ENCODE data around the gene IRF6.
"Not testable (repeated sequence)": the region's sequence is repeated elsewhere in the genome, so short reads cannot be mapped to it uniquely, and the experiment has no call there.

Gene IRF6

GRCh38 chr1:209823143-209824041, 17.4 kb upstream of the IRF6 start:
- no peak for DNase-seq (ENCODE audit: low read depth)

- no peak for DNase-seq (ENCODE audit: low read depth)
Measured at GRCh38 chr1:209822706-209823105, 16.8 kb upstream of the IRF6 start.

DNA sequence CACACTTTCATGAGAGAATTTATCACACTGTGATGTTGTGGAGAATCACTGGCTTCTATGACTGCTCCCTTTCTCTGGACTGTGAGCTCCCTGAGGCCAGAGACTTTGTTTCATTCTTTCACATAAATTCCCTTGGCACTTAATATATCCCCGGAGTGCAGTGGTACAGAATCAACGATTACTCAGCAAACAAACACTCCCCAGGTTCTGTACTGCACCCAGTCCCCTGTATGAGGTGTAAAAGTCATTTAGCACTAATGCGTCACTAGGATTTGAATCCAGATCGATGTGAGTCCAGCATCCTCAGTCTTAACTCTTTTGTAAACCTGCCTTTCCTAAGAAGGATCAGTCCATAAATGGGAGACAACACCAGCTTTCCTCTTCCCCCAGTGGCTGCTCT, 15.0 kb upstream of the IRF6 start:
- DNase-seq (ENCODE audit: low read depth): no peak

DNA sequence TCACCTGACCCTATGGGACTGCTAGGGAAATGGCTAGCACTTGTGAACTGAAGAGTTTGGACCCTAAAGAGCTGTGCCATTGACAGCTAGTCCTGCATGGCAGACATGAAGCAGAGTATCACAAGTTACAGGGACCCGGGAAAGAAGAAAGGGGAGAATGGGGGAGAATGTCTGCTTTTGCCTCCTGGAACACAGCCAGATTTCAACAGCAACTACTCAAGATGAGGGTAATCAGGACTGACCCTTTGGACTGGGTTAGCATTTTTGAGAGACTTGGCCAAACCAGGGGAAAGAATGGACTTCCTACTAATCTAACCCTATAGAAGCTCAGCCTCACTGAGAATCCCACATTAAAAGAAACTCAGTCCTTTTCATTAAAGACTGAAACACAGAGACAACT, 13.1 kb upstream of the IRF6 start:
- DNase-seq (ENCODE audit: low read depth): no peak

- DNase-seq (ENCODE audit: low read depth): no peak
Measured at GRCh38 chr1:209817691-209818090, 11.7 kb upstream of the IRF6 start.

DNA sequence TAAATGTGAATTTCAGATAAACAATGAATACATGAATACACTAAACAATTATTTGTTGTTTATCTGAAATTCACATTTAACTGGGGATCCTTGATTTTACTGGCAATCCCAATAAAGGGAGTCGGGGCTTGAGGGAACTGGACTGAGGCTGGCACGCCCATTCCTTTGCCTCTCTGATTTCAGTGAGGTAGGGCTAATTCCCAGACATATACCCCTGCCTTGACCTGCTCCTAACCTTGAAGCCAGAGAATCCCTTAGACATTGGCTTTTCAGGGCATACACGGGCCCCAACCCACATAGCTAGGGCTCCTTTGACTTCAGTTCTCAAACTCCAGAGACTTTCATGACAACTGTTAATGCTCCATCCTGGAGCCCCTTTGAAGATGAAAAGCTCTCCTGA, 11.0 kb upstream of the IRF6 start:
- no peak for DNase-seq (ENCODE audit: low read depth)

DNA sequence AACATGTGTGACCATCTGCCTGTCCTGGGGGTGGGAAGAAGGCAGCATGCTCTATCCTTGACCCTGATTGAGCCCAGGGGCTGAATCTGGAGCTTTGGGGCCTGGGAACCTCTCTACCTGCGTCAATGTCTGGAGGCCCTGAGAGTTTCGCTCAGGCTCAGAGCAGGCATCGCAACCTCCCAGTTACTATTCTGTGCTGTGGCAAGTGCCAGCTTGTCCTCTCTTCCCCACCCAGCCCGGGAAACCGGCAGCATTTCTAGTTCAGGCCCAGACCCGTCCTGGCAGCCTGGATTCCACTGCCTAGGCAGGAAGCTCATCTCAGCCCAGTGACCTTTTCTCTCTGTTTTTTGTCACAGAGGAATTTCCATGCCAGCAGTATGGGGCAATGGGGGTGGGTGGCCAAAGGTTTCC, 10.0 kb upstream of the IRF6 start:
- DNase-seq (ENCODE audit: low read depth): no peak

DNA sequence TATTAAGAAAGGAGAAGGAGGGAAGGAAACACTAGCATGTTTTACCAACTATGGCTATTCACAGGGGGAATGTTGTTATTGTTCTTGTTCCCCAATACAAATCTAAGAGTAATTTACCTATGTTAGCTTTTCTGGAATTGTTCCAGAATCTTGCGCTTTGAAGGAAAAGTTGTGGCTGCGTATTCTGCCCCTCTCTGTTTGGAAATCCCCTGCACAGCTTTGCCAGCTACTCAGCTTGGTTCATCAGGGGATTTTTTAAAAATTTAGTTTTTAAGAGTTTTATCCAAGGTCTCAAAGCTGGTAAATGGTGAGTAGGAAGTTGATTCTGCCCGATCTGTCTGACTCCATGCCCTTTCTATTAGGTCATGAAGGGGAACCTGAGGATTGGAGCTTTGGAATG, 9.5 kb upstream of the IRF6 start:
- no peak for DNase-seq (ENCODE audit: low read depth)

GRCh38 chr1:209813902-209814301, 8.0 kb upstream of the IRF6 start:
- no peak for DNase-seq (ENCODE audit: low read depth)

DNA sequence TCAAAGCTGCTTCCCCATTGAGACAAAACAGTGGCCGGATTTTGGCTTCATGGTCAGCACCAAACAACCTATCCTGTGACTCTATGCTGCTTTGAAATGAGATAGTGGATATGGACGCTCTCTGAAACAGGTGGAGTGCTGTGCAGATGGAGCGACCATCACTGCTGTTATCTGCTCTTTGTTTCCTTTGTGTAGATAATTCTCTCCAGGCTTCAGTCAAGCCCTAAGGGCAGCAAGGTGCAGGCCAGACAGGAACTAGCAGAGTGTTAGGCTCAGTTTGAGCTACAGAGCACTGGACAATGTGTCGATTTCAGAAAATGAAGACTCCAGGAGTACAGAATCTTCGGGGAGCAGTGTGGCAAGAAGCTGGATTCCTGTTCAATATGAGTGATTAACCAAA, 4.8 kb upstream of the IRF6 start:
- no peak for DNase-seq (ENCODE audit: low read depth)

GRCh38 chr1:209809611-209810010, 3.7 kb upstream of the IRF6 start:
- DNase-seq (ENCODE audit: low read depth): no peak

DNA sequence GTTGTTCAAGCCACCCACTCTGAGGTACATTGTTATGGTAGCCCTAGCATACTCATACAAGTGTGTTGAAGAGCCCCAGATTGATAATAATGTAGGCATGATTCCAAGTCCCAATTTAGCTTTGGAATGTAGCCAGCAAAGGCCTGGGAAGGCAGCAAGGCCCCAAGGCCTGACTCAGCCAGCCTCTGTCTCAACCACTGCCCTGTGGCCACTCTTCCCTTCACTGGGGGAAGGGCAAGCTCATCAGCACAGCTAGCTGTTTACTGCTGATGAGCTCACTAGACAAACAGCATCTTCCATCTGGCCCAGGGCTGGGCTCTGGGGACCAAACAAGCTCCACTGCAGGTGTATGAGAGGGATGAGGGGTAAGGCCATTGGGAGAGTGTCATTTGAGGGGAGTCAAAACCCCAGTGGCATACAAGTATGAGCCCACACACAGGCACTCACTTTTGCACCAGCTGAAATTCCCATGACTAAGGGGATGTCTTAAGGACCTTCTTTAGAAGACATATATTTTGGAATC, 2.2 kb upstream of the IRF6 start:
- peak; percentile 92 for DNase-seq (ENCODE audit: low read depth)

DNA sequence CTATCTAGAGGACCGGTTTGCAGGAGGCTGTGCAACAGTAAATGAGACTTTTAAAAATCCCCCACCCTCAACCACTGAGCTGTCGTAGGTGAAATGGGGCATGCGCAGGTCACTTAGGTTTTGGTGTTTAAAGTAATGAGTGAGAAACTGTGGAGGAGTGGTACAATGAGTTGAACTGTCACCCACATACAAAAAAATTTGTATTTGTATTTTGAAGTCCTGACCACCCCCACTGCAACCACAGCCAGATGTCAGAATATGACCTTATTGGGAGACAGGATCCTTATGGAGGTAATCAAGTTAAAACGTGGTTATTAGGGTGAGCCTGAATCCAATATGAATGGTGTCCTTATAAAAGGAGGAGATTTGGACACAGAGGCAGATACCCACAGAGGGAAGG, 1.6 kb upstream of the IRF6 start:
- no peak for DNase-seq (ENCODE audit: low read depth)

- DNase-seq (ENCODE audit: low read depth): no peak
Measured at GRCh38 chr1:209805341-209805781, 581 bp downstream of the IRF6 start.

GRCh38 chr1:209803568-209803967, 2.4 kb downstream of the IRF6 start:
- no peak for DNase-seq (ENCODE audit: low read depth)

GRCh38 chr1:209802780-209803152, 3.2 kb downstream of the IRF6 start:
- DNase-seq (ENCODE audit: low read depth): no peak

DNA sequence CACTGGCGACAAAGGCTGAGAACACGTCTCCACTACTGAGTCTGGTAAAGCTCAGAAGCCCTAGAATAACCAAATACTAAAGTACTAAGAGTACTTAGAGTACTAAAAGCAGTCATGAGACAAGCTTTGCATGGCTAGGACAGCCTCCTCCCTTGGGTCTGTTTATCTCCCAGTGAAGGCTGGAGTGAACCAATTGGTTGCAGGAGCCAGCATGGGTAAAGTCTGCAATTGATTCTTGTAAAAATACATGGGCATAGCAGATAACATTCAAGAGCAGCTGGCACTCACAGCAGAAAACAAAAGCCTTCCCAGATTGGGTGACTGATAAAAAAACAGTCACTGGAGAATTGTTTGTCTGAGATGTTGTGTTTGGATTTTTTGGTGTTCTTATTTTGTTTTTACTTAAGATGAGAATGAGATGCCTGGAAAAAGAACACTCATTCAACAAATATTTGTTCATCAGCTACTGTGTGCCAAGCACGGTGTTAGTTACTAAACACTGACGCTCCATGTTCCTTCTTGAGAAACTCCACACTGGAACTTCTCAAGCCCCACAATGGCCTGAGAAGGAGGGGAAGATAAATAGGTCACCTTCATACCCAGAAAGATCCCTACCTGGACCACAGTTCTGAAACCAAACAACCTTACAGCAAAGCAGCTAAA, 3.7 kb downstream of the IRF6 start:
- no peak for DNase-seq (ENCODE audit: low read depth)

DNA sequence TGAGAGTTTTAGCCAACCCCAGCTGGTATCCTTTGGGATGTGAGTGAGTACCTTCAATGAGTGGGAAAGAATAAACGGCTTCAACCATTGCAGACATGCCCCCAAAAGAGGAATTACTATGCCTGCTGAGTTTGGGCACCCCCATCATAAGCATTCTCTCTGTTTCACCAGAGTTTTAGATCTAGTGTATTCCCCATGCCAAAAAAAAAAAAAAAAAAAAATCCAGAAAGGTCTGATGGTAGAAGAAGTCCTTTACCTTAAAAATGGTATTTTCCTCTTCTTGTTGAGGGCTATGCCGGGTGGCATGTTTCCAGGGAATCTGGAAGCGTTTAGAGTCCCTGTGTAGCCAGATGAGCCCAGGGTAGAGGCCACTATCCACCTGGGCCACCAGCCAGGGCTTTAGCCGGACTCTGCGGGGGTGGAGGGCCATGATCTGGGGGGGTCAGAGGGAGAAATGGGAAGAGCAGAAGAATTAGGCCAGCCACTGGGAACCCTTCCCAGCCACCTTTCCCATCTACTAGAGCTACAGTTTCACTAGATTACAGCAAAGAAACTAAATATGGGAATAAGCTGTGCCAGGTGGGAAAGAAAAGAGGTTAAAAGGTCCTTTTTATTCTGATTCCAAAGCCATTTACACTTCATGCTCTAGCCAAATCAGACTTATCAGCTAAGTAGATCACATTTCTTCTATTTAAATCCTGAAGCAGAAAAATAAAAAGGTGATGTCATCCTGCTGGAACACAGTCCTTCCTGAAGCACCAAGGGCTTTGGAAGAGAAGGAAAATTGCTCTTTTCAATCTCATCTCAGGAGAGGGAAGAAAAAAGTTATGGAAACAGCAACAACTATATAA, 4.7 kb downstream of the IRF6 start:
- no peak for DNase-seq (ENCODE audit: low read depth)

DNA sequence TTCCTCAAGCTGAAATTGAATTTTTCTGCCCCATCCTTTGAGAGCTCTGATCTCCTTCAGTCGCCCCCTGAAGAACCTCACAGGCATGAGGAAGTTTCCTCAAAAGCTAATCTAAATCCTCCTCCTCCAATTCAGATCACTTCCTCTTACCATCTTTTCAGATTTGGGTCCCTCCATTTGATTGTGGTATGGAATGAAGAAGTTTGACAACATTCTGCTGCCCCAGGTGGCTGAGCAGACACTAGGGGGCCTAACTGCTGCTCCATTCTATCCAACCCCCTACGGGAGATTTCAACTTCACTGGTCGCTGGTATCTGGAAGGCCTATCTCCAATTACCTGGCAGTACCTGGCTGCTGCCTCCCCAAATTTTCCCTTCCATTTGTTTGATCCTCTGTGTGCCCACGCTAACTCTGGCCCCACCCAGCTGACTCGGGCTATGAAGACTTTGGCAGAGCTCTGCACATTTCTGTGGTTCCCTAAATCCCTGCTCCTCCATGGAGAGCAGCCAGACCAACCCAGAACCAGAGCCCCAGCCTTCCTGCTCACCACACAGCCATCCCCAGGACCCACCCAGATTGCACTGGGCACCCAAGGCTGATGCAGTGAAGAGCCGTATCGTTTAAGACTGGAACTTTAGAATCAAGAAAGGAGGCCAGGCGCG, 7.8 kb downstream of the IRF6 start:
- no peak for DNase-seq (ENCODE audit: low read depth)

DNA sequence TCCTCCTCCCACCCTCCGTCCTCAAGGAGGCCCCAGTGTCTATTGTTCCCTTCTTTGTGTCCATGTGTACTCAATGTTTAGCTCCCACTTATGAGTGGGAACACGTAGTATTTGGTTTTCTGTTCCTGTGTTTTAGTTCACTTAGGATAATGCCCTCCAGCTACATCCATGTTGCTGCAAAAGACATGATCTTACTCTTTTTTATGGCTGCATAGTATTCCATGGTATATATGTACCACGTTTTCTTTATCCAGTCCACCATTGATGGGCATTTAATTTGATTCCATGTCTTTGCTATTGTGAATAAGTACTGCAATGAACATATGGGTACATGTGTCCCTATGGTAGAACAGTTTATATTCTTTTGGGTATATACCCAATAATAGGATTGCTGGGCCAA, 12.2 kb downstream of the IRF6 start:
- DNase-seq (ENCODE audit: low read depth): not testable (repeated sequence)

DNA sequence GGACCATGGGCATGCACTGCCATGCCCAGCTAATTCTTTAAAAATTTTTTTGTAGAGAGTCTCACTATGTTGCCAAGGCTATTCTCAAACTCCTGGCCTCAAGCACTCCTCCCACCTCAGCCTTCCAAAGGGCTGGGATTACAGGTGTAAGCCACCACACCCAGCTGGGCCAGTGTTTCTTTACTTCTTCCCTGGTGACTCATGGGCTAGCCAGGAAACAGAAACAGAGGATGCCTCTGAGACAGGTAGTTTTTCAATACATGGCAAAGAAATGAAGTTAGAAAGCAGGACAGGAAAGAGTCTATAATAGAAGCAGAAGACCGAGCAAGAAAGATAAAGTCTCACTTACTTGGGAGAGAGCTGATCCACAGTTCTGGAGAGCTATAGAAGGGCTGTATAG, 14.0 kb downstream of the IRF6 start:
- DNase-seq (ENCODE audit: low read depth): no peak
